ENCODE measurements around the gene KHDC4.

GRCh38 chr1:155964193-155964592, 30.0 kb upstream of the KHDC4 start:
- TF ChIP-seq ZBTB33 (IDR thresholded peaks at IDR 0.05) = no peak
- no peak for TF ChIP-seq RAD21 (IDR thresholded peaks at IDR 0.05)
- no peak for TF ChIP-seq CTCF (IDR thresholded peaks at IDR 0.05; ENCODE audit: low read depth, low read length, missing input control)
- no peak for TF ChIP-seq YY1 (IDR thresholded peaks at IDR 0.05)
- TF ChIP-seq GABPA (IDR thresholded peaks at IDR 0.05 in 1 of 2, conservative IDR thresholded peaks at IDR 0.05 in 1 of 2) = no peak
- no peak for TF ChIP-seq REST (IDR thresholded peaks at IDR 0.05)
- no peak for TF ChIP-seq SP1 (IDR thresholded peaks at IDR 0.05)
- TF ChIP-seq JUND (IDR thresholded peaks at IDR 0.05) = no peak
- TF ChIP-seq EGR1 (IDR thresholded peaks at IDR 0.05; ENCODE audit: low read depth in 2 of 2) = no peak
